GM18867 (cell line): ENCODE data around the gene WNT7B.

ENCODE experiments used
- ATAC-seq: cut with Tn5 transposase; IDR thresholded peaks from one replicate; pipeline ENCODE4 v1.9.1; 2021; ENCODE audit warnings: mild to moderate bottlenecking, moderate library complexity; ENCODE audit not compliant: unreplicated experiment

Gene WNT7B

DNA sequence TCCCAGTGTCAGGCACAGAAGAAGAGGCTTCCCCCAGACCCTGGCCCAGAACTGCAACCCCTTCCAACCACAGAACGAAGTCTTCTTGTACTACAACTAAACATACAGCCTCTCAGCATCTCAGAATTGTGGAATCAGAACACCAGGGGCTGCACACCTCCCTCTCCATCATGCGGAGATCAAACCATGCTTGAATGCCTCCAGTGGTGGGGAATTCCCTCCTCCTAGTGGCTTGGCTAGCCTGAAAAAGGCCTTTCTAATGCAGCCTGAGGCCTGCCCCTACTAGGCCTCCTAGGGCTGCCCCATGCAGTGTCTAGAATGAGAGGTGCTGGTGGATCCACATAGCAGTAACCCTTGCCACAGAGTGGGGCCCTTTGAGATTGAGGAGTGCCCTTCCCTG, 62.7 kb downstream of the WNT7B start:
- ATAC-seq, result no peak

DNA sequence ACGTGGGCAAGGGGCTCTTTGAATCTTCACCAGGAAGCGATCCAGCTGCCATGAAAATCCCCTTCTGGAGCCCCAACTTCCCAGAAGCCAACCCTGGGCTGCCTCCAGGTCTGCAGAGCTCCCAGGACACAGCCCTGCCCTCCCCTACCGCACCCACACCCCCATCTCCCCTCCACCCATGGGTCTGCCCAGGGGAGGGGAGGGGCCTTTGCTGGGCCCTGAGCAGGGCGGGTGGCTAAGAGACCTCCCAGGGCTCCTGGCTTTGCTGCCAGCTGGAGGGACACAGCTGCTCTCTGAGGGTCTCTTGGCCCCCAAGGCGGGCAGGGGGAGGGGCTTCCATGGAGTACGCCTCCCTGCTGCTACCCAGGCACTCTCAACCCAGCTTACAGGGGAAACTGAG, 64.1 kb downstream of the WNT7B start:
- ATAC-seq, result no peak

DNA sequence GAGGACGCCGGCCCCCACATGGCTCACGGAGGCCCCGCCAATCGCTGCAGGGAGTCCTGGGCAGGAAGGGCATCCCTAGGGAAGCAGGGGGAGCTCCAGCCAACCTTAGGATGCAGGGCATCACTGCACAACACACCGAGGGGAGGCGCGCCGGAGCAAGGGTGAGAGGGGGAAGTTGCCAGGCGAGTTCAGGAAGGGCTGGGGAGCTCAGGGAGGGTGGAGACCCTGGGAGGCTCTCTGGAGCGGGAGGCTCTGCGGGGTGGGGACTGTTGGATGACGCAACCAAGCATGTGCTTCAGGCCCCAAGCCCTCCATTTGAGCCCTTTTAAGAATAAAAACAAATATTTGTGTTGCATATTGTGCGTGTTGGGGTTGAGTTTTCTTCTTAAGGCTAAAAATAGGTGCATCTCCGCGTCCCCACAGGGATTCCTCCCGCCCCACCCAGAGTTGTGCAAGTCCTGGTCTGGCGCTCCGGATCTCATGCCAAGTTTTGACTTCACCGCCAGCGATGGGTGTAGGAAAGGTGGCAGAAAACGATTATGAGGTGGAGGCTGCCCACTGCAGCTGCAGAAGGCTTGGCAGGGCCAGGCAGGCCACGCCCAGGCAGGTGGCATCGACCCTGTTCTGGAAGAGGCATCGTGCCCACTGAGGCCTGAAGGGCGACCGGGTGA, 65.2 kb downstream of the WNT7B start:
- ATAC-seq, result no peak

DNA sequence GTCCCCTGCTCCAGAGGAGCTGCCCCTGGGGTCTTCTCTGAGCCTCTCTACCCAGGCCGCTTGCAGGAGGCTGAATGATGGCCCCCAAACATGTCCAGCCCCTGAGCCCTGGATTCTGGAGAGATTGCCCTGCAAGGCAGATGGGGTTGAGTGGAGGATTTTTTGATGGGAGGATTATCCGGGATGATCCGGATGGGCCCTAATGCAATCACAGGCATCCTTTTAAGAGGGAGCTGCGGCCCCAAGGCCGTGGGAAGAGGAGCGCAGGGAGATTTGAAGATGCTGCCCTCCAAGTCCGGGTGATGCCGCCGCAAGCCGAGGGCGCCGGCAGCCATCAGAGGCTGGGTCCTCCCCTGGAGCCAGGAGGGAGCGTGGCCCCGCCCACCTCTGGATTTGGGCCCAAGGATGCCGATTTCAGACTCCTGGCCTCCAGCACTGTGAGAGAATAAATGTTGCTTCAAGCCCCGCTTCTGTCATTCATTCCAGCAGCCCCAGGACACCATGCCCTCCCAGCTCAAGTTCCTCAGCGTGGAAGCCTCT, 66.0 kb downstream of the WNT7B start:
- no peak for ATAC-seq

DNA sequence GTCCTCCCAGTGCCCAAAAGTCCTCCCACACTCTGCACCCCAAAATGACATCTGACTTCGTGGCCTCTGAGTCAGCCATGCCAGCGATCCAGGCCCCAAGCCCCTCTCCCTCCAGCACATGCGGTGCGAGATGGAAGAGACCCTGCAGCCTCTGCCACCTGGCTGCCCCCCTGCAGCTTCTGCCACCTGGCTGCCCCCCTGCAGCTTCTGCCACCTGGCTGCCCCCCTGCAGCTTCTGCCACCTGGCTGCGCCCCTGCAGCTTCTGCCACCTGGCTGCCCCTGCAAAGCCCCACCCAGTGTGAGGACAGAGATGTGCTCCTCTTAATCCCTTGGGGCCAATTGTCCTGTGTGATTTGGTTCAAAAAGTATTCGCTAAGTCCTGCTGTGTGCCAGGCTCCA, 68.0 kb downstream of the WNT7B start:
- no peak for ATAC-seq

DNA sequence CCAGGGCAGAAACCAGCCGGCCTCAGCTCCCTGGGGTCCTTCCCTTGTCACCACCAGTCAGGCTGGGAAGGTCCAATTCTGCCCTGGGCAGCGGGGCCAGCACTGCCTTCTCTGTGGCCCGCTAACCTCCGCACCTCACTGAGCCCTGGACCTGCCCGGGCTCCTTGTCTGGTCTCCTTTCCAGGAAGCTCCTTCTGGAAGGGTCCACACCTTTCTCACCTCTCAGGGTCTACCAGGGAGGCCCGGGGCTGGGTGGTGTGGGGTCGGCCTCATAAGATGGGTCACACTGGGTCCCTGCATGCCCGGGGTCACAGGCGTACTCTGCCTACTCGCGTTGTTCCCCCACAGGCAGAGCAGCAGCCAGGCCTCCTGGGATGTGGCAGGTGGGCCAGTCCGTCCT, 69.0 kb downstream of the WNT7B start:
- ATAC-seq, result no peak

DNA sequence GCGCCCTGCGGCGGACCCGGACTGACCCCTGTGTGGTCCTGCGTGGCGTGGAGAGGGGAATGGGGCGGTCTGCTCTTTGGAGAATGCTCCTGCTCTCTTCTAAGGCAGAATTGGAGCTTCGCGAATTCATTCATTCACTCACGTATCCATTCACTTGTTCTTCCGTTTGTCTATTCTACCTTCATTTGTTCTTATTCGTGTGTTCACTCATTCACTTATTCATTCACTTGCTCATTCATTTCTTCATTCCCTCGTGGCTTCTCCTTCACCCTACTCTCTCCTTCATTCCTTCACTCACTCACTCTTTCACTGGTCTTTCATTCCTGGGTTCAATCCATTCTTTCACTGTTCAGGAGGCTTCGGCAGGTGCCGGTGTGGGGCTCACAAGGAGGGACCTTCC, 69.6 kb downstream of the WNT7B start:
- no peak for ATAC-seq

DNA sequence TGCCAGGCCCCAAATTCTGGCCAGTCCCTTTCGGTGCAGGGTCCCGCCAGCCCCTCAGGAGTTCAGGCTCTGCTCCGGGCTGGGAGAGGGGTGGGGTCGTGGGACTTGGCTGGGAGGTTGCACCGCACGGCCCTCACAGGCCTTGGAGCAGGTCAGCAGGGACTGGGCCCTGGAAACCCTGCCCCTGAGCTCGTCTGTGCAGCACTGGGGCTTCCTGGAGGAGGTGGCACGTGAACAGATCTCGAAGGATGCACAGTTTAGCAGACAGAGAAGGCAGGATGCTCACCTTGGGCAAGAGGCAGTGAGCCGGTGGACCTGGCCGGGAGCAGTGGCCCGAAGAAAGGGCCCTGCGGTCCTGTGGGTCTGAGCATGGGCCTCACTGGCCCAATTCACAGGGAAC, 70.0 kb downstream of the WNT7B start:
- no peak for ATAC-seq

DNA sequence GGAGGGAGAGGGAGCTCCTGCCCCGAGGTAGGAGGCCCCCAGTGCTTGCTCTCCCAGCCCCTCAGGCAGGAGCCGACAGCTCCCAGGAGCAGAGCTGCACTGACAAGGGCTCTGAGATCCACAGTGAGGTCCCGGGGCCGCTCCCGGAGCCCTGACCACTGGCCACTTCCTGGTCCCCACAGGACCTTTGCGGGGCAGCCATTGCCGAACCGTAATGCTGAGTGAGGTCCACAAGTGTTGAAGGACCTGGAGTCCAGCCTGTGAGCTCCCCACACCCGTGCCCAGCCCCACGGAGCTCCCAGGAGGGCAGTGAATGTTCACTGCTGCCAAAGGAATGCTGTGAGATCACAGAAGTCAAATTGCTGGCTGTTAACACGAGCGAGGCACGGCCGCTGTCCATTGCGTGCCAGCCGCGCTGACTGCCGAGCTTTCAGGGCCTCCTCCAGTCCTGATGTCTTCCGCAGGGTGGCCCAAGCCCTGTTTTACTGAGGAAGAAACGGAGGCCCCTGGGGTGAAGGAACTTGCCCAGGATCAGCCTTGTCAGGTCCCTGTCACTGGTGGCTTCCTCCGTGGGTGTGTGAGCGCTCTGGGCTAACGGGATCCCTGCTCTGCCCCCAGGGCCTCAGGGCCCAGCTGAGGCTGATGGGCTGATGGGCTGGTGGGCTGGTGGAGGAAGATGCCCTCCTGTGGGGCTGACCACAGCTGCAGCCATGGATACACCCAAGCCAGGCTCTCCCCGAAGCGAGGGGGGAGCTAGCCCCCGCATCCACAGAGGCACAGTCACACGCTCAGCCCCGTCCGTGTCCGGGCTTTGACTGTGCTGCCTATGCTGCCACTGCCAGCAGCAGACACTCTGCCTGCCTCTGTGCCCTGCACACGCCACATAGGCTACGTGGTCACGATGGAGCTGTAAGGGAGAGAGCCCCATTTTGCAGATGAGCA, 70.8 kb downstream of the WNT7B start:
- no peak for ATAC-seq

DNA sequence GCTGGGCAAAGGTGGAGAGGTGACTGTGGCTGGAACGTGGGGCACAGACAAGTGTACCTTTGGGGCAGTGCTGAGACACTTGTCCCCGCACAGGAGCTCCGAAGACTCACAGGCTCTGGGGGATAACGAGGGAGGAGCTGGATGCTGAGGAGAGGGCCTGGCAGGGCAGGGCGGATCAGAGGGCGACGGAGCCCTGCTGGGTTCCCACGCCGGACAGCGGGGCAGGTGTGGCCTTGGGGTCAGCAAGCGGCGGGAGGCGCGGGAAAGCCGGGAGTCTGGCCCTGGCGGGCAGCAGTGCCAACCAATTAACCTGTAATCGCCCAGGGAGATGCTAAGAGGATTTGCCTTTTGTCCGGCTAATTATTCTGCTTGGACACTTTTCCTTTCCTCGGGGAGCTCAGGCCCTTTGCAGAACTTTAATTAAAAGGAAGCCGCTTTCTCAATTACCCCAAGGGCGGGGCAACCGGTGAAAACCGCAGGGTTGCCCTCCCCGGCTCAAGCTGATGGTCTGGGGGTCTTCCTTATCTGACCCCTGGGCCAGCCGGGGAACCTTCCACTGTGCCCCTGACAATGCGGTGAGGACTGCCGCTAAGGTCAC, 71.5 kb downstream of the WNT7B start:
- ATAC-seq, result no peak

DNA sequence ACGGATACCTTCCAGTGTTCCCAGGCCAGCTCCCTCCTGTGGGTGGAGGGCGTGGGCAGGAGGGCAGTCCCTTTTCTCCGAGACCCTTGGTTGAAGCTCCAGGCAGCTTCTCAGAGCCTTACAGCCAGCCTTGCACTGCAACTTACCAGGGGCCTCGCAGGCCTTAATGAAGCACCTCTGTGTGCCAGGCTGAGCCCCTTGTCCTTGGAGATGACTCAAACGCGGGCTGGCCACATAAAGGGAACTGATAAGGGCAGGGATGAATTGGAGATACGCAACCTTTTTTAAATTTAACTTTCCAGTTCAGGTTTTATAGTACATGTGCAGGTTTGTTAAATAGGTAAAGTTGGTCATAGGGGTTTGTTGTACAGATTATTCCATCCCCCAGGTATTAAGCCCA, 72.7 kb downstream of the WNT7B start:
- no peak for ATAC-seq

DNA sequence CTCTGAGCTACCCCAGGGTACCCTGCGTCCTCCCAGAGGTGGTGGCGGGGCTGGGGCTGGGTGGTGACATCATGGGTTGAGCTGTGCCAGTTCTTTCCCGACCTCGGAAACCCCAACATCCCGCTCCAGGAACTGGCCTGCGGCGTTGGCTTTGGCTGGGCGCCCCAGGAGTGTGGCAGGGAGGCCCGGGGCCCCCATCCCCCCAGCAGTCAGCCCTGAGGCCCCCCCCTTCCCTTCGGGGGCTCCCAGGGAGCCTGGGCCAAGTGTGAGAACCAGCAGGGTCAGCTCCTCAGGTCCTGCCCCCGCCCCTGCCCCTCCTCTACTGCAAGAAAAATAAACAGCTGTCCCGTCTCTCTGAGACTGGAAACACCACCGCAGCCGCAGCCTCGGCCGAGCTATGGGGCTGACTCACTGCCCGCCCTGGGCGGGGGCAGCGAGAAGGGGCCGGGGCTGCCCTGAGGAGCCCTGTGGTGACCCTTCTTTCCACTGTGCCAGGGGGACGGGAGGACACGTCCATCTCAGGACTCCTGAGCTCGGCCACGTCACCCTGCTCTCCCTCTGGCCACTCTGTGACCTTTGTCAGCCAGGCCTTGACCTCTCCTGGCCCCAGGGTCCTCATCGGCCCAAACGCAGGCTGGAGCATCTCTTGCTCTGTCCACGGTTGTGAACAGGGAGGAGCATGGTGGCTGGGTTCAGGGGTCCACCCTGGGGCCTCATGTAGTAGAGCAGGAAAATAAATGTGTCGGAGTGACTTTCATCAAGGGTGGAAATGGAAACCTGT, 73.4 kb downstream of the WNT7B start:
- ATAC-seq, result no peak

DNA sequence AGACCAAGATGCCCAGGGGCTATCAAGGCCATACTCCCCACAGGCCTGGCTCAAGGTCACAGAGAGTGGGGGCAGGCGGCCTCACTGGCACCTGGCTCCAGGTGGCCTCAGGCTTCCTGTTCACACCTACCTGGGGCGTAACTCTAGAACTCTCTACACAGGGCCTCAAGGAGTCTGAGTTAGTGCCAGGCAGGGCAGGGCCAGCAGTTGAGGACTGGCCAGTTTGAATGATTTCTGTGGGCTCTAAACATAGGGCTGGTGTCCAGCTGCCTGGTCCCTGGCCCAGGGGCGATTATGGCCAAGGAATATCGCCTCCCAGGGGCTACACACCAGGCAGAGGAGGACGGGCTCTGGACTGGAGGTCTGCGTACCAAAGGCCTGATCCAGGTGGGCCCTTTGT, 79.2 kb downstream of the WNT7B start:
- no peak for ATAC-seq

DNA sequence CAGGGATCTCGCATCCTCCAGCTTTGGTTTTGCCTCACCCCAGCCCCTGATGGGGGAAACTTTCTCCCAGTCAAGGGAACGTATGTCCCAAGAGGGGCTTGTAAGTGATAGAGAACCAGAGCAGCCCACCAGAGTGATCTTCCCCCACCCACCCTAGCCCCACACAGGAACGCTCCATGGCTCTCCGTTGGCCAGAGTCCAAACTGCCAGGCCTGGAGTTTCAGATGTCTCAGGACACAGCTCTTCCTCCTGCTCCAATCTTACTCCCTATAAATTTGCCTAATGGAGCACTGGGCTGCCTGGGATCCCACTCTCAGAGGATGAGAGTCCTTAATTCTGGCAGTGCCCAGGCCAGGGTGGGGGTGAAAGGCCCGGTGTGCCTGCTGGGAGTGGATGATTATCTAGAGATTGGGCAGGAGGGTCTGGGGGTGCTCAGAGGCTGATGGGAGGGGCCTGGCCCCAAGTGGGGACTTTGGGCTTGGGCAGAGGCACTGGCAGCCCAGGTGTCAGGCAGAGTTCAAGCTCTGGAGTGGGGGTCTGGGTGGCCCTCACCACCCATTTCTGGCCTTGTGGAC, 79.9 kb downstream of the WNT7B start:
- no peak for ATAC-seq

DNA sequence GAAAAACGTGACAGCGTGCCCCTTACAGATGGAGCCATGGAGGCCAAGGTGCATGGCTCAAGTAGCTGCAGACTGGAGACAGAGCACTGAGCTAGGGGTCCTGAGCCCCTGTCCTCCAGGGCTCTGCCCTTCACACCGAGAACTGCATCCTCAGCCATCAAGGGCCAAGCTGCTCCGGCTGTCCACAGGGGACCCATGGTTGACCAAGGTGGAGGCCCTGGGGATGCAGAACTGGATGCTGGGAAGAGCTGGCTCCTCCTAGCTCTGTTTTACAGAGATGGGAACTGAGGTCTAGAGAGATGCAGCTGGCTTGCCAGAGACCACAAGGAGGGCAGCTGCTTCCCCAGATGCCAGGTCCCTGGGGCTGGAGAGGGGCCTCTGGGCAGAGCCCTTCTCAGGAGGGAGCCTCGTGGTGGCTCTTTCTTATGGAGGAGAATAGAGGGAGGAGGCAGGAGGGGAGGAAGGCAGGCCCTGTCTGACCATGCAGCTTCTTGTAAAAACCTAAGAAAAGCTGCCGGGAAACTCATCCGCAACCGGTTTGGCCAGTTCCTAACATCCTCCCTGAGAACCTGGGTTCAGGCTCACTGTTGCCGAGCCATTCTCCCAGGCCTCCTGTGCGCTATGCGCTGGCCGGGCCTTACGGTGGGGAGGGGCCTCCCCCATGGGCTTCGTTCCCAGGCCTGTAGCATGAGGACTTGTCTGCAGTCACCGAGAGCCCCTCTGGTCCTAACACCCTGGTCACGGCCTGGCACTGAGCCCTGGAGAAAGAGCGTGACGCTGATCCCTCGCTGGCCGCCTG, 80.6 kb downstream of the WNT7B start:
- no peak for ATAC-seq

DNA sequence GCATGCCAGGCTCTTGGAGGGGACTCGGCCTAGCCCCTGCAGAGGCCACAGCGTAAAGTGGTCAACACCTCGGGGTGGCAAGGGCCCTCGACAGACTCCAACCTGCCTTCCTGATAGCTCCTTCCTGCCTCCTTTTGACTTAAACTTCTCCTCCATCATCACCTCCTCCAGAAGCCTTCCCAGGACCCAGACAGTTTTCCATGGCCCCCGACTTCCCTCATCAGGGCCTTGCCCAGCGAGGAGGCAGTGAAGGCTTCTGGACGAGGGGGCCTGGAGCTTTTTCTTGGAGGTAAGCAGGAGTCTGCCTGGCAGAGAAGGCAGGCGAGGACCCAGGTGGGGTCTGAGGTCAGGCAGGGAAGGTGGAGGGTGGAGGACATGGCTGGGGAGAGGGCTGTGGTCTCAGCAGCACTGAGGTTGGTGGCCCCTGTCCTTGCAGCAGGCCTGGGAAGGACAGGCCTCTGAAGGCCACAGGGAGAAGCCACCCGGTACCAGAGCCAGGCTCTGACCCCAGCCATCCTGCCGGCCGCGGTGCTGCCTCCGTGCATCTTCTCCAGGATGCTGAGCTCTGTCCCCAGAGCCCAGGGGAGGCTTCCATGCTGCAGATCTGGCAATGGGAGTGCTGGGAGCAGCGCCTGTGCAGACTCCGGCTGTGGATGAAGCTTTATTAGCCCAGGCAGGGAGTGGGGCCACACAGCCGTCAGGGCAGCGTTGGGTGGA, 81.4 kb downstream of the WNT7B start:
- no peak for ATAC-seq

DNA sequence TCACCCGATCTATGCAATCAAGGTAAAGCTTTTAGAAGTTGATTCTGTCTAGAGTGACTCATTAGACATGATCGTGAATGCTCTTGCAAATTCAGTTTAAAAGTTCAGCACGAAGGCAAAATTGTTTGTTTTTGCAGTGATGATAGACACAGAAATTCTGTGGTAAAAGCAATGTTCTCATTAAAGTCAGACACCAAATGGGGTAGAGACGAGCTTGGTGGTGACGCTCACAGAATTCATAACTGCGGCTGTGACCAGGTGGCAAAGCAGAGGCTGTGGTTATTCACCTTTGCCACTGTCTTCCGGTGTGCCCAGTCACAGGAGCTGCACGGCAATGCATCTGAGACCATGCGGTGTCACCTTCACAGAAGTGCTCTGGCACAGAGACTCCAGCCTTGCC, 83.4 kb downstream of the WNT7B start:
- no peak for ATAC-seq

DNA sequence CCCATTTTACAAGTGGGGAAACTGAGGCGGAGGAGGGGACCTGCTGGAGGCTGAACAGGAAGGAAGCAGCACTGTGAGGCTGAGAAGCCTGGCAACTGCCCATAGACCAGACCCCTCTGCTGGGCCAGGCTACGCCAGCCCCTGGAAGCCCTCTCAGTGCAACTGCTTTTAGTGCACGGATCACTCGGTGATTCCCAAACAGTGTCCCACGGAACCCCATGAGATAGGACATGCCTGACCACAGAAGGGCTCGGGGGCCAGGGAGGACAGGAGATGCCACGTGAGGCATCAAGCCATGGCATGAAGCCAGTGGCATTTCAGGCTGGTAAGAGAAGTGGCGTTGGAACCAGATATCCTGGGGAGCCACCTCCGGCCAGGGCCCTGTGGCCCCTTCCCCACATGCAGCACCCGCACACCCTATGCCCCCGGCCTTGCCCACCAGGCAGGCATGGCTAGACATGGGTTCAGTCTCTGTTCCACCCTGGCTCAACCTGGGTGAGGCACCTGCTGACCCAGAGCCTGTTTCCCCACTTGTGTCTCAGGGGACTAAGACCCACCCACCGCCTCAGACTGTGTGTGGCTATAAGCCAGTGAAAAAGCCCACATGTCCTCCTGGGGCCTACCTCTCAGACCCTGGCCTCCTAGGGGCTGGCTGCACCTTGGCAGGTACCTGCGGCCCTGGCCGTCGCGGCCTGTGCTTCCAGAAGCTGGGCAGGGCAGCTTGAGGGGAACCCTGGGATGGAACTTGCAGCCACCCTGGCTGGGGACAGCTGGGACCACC, 84.1 kb downstream of the WNT7B start:
- no peak for ATAC-seq
